K562 (cell line): ENCODE data around the gene PPP1R15A. TPM values are rescaled to one million over a fixed set of nuclear protein-coding genes. Genes with fewer than 3 reads are reported as not detected.
A peak's percentile ranks its signal among the peaks of the same experiment; 100 is the strongest.

ENCODE experiments used
- ARNT ChIP-seq, 2 experiments: fragments of 450-650 bp; IDR thresholded peaks; 2 replicates each; pipeline ENCODE4 v1.6.1; 2016; ENCODE audit warnings: mild to moderate bottlenecking in 1 of 2
- DNMT1 ChIP-seq: fragments of 450-650 bp; IDR thresholded peaks from 2 replicates; pipeline ENCODE4 v1.6.1; 2016; ENCODE audit warnings: antibody characterized with exemption, mild to moderate bottlenecking
- GABPB1 ChIP-seq: sonication (generic); formaldehyde crosslinking; IDR thresholded peaks from 2 replicates; pipeline ENCODE4 v1.8.0; 2022; ENCODE audit warnings: mild to moderate bottlenecking, missing genetic modification reagents
- GATAD2B ChIP-seq: fragments of 450-650 bp; IDR thresholded peaks from 2 replicates; pipeline ENCODE4 v1.6.1; 2017; ENCODE audit warnings: mild to moderate bottlenecking, borderline replicate concordance
- KAT2B ChIP-seq: IDR thresholded peaks from one replicate; pipeline ENCODE4 v1.6.1; 2012; ENCODE audit warnings: low read depth, mild to moderate bottlenecking, control low read depth, inconsistent platforms, low read length, moderate library complexity
- MCM2 ChIP-seq: fragments of 450-650 bp; IDR thresholded peaks from 2 replicates; pipeline ENCODE4 v1.6.1; 2017; ENCODE audit warnings: low read depth, mild to moderate bottlenecking
- NFATC3 ChIP-seq: fragments of 450-650 bp; IDR thresholded peaks from 2 replicates; pipeline ENCODE4 v1.6.1; 2017; ENCODE audit warnings: mild to moderate bottlenecking
- PHF8 ChIP-seq: fragments of 200-600 bp; sonication (generic); IDR thresholded peaks from 2 replicates; pipeline ENCODE4 v1.6.1; 2012; ENCODE audit warnings: mixed run types, mild to moderate bottlenecking, inconsistent platforms, low read length, moderate library complexity, borderline replicate concordance
- STAG1 ChIP-seq: sonication (generic); formaldehyde crosslinking; IDR thresholded peaks from 2 replicates; pipeline ENCODE4 v1.5.0; 2020; ENCODE audit warnings: missing genetic modification reagents, borderline replicate concordance
- ZNF644 ChIP-seq: fragments of 200-800 bp; sonication (Bioruptor generic); IDR thresholded peaks from 2 replicates; pipeline ENCODE4 v1.6.1; 2016; ENCODE audit warnings: low read depth, missing genetic modification characterization, missing compliant biosample characterization
- polyA plus RNA-seq, 8 experiments: library from polyadenylated mRNA; depleted of rRNA in 4 of 8; stranded (reverse) in 5 of 8; unstranded in 3 of 8; fragments of >200 nt; fragmentation: Nextera tagmentation in 2 of 8; fragmentation: Illumina TruSeq in 1 of 8; extraction: Ambion mirVana in 2 of 8; extraction: Trizol in 1 of 8; gene quantifications; 2 replicates each; pipeline versions ENCODE4 v1.2.1 to v1.2.3, GENCODE V29; 2011 to 2014; ENCODE audit warnings: inconsistent platforms in 1 of 8, missing spikeins in 1 of 8
- total RNA-seq, 7 experiments: library from RNA; depleted of rRNA in 6 of 7; stranded (reverse); fragments of >200 nt in 6 of 7; fragmentation: Illumina TruSeq in 2 of 7; extraction: Trizol in 2 of 7; gene quantifications; 2 replicates each; pipeline versions ENCODE4 v1.2.1 to v1.2.3, GENCODE V29; 2011 to 2021; ENCODE audit warnings: low replicate concordance in 1 of 7
- TF ChIP-seq, protein P1 (sequence below): fragments of 450-650 bp; IDR thresholded peaks from 2 replicates; pipeline ENCODE4 v1.6.1; 2016; ENCODE audit warnings: mild to moderate bottlenecking
- TF ChIP-seq, protein P2 (sequence below): fragments of 250-450 bp; sonication (Bioruptor Pico); IDR thresholded peaks from 2 replicates; pipeline ENCODE4 v1.6.1; 2021; ENCODE audit warnings: mild to moderate bottlenecking
- TF ChIP-seq, protein P3 (sequence below), 2 experiments: fragments of 450-650 bp; IDR thresholded peaks; 2 replicates each; pipeline ENCODE4 v1.6.1; 2018; ENCODE audit warnings: mild to moderate bottlenecking in 2 of 2, low read depth in 1 of 2; ENCODE audit not compliant: partially characterized antibody in 2 of 2
- TF ChIP-seq, protein P4 (sequence below): IDR thresholded peaks from 2 replicates; pipeline ENCODE4 v1.6.1; 2014; ENCODE audit warnings: antibody characterized with exemption
- TF ChIP-seq, protein P5 (sequence below): IDR thresholded peaks from 2 replicates; pipeline ENCODE4 v1.6.1; 2016; ENCODE audit warnings: missing genetic modification characterization, missing compliant biosample characterization

The PPP1R15A gene
- total and polyA plus RNA-seq, 9 of the 15 experiments (the other 6 are each of a cell fraction or from before 2014, with no cell fraction given), result 0.42 to 73.7 (median 44.0) TPM

DNA sequence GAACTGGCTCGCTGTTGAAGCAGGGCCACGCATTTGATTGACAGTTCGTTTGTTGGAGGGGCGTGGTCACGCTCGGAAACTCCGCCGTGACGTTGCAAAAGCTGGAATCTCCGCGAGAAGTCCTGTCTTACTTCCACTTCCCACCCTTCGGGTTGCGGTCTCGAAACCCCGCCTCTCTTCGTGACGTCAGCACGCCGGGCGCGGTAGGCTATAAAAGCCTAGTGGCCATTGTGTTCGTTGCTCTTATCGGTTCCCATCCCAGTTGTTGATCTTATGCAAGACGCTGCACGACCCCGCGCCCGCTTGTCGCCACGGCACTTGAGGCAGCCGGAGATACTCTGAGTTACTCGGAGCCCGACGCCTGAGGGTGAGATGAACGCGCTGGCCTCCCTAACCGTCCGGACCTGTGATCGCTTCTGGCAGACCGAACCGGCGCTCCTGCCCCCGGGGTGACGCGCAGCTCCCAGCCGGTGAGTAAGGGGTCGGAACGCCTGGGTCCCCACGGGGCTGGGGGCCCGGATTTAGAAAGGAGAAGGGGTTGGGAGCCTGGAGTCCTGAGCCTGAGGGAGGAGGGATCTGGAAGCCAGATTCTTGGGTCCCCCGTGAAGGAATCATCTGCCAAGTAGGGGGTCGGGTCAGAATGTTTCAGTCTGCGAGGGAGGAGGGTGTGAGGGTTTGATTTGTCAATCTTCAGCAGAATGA lies at the start of gene PPP1R15A (continued):
- TF ChIP-seq ARNT (IDR thresholded peaks at IDR 0.05), result peak; percentile 21 to 49; a peak in 3 of 4 replicates
- TF ChIP-seq, protein P1, sequence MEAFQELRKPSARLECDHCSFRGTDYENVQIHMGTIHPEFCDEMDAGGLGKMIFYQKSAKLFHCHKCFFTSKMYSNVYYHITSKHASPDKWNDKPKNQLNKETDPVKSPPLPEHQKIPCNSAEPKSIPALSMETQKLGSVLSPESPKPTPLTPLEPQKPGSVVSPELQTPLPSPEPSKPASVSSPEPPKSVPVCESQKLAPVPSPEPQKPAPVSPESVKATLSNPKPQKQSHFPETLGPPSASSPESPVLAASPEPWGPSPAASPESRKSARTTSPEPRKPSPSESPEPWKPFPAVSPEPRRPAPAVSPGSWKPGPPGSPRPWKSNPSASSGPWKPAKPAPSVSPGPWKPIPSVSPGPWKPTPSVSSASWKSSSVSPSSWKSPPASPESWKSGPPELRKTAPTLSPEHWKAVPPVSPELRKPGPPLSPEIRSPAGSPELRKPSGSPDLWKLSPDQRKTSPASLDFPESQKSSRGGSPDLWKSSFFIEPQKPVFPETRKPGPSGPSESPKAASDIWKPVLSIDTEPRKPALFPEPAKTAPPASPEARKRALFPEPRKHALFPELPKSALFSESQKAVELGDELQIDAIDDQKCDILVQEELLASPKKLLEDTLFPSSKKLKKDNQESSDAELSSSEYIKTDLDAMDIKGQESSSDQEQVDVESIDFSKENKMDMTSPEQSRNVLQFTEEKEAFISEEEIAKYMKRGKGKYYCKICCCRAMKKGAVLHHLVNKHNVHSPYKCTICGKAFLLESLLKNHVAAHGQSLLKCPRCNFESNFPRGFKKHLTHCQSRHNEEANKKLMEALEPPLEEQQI, result no peak
- peak; percentile 34; the same call in 1 of the 2 replicates for TF ChIP-seq STAG1
- no peak for TF ChIP-seq MCM2
- peak; percentile 94 for TF ChIP-seq PHF8
- no peak for TF ChIP-seq KAT2B
- TF ChIP-seq ZNF644 (tag), result no peak; the same call in 1 of the 2 replicates
- TF ChIP-seq, protein P2, sequence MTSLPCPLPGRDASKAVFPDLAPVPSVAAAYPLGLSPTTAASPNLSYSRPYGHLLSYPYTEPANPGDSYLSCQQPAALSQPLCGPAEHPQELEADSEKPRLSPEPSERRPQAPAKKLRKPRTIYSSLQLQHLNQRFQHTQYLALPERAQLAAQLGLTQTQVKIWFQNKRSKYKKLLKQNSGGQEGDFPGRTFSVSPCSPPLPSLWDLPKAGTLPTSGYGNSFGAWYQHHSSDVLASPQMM (CRISPR knock-in tag), result no peak
- TF ChIP-seq DNMT1, result peak; percentile 85; the same call in 1 of the 2 replicates
- TF ChIP-seq NFATC3, result no peak
- TF ChIP-seq, protein P3, sequence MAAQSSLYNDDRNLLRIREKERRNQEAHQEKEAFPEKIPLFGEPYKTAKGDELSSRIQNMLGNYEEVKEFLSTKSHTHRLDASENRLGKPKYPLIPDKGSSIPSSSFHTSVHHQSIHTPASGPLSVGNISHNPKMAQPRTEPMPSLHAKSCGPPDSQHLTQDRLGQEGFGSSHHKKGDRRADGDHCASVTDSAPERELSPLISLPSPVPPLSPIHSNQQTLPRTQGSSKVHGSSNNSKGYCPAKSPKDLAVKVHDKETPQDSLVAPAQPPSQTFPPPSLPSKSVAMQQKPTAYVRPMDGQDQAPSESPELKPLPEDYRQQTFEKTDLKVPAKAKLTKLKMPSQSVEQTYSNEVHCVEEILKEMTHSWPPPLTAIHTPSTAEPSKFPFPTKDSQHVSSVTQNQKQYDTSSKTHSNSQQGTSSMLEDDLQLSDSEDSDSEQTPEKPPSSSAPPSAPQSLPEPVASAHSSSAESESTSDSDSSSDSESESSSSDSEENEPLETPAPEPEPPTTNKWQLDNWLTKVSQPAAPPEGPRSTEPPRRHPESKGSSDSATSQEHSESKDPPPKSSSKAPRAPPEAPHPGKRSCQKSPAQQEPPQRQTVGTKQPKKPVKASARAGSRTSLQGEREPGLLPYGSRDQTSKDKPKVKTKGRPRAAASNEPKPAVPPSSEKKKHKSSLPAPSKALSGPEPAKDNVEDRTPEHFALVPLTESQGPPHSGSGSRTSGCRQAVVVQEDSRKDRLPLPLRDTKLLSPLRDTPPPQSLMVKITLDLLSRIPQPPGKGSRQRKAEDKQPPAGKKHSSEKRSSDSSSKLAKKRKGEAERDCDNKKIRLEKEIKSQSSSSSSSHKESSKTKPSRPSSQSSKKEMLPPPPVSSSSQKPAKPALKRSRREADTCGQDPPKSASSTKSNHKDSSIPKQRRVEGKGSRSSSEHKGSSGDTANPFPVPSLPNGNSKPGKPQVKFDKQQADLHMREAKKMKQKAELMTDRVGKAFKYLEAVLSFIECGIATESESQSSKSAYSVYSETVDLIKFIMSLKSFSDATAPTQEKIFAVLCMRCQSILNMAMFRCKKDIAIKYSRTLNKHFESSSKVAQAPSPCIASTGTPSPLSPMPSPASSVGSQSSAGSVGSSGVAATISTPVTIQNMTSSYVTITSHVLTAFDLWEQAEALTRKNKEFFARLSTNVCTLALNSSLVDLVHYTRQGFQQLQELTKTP (IDR thresholded peaks at IDR 0.05; ENCODE audit: low read depth in 1 of 2, partially characterized antibody in 2 of 2), result peak in 1 of 2 experiments; percentile 81
- TF ChIP-seq, protein P4, sequence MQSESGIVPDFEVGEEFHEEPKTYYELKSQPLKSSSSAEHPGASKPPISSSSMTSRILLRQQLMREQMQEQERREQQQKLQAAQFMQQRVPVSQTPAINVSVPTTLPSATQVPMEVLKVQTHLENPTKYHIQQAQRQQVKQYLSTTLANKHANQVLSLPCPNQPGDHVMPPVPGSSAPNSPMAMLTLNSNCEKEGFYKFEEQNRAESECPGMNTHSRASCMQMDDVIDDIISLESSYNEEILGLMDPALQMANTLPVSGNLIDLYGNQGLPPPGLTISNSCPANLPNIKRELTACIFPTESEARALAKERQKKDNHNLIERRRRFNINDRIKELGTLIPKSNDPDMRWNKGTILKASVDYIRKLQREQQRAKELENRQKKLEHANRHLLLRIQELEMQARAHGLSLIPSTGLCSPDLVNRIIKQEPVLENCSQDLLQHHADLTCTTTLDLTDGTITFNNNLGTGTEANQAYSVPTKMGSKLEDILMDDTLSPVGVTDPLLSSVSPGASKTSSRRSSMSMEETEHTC, result peak; percentile 27; the same call in 1 of the 2 replicates
- peak; percentile 74 for TF ChIP-seq GABPB1
- TF ChIP-seq, protein P5, sequence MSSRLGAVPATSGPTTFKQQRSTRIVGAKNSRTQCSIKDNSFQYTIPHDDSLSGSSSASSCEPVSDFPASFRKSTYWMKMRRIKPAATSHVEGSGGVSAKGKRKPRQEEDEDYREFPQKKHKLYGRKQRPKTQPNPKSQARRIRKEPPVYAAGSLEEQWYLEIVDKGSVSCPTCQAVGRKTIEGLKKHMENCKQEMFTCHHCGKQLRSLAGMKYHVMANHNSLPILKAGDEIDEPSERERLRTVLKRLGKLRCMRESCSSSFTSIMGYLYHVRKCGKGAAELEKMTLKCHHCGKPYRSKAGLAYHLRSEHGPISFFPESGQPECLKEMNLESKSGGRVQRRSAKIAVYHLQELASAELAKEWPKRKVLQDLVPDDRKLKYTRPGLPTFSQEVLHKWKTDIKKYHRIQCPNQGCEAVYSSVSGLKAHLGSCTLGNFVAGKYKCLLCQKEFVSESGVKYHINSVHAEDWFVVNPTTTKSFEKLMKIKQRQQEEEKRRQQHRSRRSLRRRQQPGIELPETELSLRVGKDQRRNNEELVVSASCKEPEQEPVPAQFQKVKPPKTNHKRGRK (tag), result no peak
- TF ChIP-seq GATAD2B, result no peak
